ENCODE measurements around the gene TRIM24. TPM values are rescaled to one million over a fixed set of nuclear protein-coding genes. Genes with fewer than 3 reads are reported as not detected.

TRIM24 gene
- total and polyA plus RNA-seq, 4 donors: 3.3 to 13.8 (median 8.3) TPM

GRCh38 chr7:138595454-138595853 lies 135.4 kb downstream of the TRIM24 start:
- H3K27me3 ChIP-seq (ENCODE audit: control insufficient read depth in 1 of 2, insufficient read depth in 2 of 2, low read length in 1 of 2): no peaks in the 10 kb centered on the region
- no peaks in the 10 kb centered on the region for H3K4me1 ChIP-seq (ENCODE audit: control insufficient read depth in 1 of 2, insufficient read depth in 2 of 2, low read length in 2 of 2)
- WGBS, 2 donors: 90 to 92% methylated on average over 2 of the region's 2 CpGs
- H3K27ac ChIP-seq (ENCODE audit: low read depth in 1 of 2, low read length in 2 of 2): no peak overlapping the region
- intact Hi-C loops (cut with DNase I): no loop called here
- no peak overlapping the region for H3K4me3 ChIP-seq (ENCODE audit: low read length in 2 of 2)
- no peak for DNase-seq
- no peaks in the 10 kb centered on the region for H3K9me3 ChIP-seq (ENCODE audit: control insufficient read depth, low read length)
- ATAC-seq (ENCODE audit: low FRiP score): no peak
- no peaks in the 10 kb centered on the region for H3K36me3 ChIP-seq (ENCODE audit: control insufficient read depth in 1 of 2, insufficient read depth in 2 of 2, low read length in 1 of 2)

DNA sequence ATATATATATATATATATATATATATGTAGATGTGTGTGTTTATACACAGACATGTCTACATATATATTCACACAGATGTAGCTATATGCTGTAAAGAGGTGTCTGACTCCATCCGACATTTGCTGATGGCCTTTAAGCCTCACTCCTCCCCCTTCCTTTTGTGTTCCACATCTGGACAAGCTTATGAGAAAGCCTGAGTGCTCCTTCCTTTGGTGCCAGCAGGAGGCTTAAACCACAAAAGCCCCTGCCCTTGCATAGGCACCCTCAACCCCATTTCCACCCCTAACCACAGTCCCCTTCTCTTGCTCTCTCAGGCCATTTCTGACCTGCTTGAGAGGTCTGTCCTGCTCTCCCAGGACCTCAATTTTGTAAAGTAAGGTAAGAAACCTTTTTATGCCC lies 142.4 kb downstream of the TRIM24 start:
- Histone ChIP-seq H3K27ac (ENCODE audit: low read depth in 1 of 2, low read length in 2 of 2) (no peak overlapping the region), H3K4me1 (ENCODE audit: control insufficient read depth in 1 of 2, insufficient read depth in 2 of 2, low read length in 2 of 2) (no peaks in the 10 kb centered on the region), H3K36me3 (ENCODE audit: control insufficient read depth in 1 of 2, insufficient read depth in 2 of 2, low read length in 1 of 2) (no peaks in the 10 kb centered on the region), H3K9me3 (ENCODE audit: control insufficient read depth, low read length) (no peaks in the 10 kb centered on the region), H3K4me3 (ENCODE audit: low read length in 2 of 2) (no peak overlapping the region), H3K27me3 (ENCODE audit: control insufficient read depth in 1 of 2, insufficient read depth in 2 of 2, low read length in 1 of 2) (peaks cover 0 to 2% of the 10 kb centered on the region in 2 donors)
- intact Hi-C loops (cut with DNase I): no loop called here
- ATAC-seq (ENCODE audit: low FRiP score) (no peak), DNase-seq (no peak)
- WGBS, 2 donors: 49 to 61% methylated on average over 1 of the region's 1 CpG

DNA sequence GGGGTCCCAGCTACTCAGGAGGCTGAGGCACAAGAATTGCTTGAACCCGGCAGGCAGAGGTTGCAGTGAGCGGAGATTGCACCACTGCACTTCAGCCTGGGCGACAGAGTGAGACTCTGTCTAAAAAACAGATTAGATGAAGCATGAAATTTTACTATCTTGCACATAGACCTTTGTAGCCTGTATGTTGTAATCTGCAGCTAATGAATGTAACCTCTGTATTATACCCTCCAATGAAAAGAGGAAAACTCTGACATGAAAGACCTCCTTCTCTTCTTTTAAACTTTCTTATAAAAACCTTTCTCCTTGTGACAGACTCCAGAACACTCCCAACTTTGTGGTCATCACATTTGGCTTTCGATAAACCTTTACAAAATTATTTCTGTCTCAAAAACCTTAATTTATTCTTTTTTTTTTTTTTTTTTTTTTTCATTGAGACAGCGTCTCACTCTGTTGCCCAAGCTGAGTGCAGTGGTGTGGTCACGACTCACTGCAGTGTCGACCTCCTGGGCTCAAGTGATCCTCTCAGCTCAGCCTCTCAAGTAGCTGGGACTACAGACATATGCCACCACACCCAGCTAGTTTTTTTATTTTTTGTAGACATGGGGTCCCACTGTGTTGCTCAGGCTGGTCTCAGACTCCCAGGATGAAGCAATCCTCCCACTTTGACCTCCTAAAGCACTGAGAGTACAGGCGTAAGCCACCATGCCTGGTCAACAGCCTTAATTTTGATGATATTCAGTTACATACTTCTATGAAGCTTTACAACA lies 143.7 kb downstream of the TRIM24 start:
- H3K27me3 ChIP-seq (ENCODE audit: control insufficient read depth in 1 of 2, insufficient read depth in 2 of 2, low read length in 1 of 2): peaks cover 0 to 2% of the 10 kb centered on the region in 2 donors
- no peaks in the 10 kb centered on the region for H3K4me1 ChIP-seq (ENCODE audit: control insufficient read depth in 1 of 2, insufficient read depth in 2 of 2, low read length in 2 of 2)
- intact Hi-C loops (cut with DNase I): no loop called here
- no peaks in the 10 kb centered on the region for H3K9me3 ChIP-seq (ENCODE audit: control insufficient read depth, low read length)
- WGBS, 2 donors: 88 to 93% methylated on average over 8 of the region's 8 CpGs
- no peak overlapping the region for H3K4me3 ChIP-seq (ENCODE audit: low read length in 2 of 2)
- H3K36me3 ChIP-seq (ENCODE audit: control insufficient read depth in 1 of 2, insufficient read depth in 2 of 2, low read length in 1 of 2): no peaks in the 10 kb centered on the region
- no peak for ATAC-seq (ENCODE audit: low FRiP score)
- DNase-seq: no peak
- no peak overlapping the region for H3K27ac ChIP-seq (ENCODE audit: low read depth in 1 of 2, low read length in 2 of 2)

GRCh38 chr7:138606236-138606635 lies 146.2 kb downstream of the TRIM24 start:
- H3K27ac ChIP-seq (ENCODE audit: low read depth in 1 of 2, low read length in 2 of 2): no peak overlapping the region
- peaks cover 0 to 2% of the 10 kb centered on the region in 2 donors for H3K27me3 ChIP-seq (ENCODE audit: control insufficient read depth in 1 of 2, insufficient read depth in 2 of 2, low read length in 1 of 2)
- no peaks in the 10 kb centered on the region for H3K4me1 ChIP-seq (ENCODE audit: control insufficient read depth in 1 of 2, insufficient read depth in 2 of 2, low read length in 2 of 2)
- WGBS, 2 donors: 93 to 98% methylated on average over 3 of the region's 3 CpGs
- no peak for DNase-seq
- intact Hi-C loops (cut with DNase I): no loop called here
- no peaks in the 10 kb centered on the region for H3K36me3 ChIP-seq (ENCODE audit: control insufficient read depth in 1 of 2, insufficient read depth in 2 of 2, low read length in 1 of 2)
- ATAC-seq (ENCODE audit: low FRiP score): no peak
- H3K9me3 ChIP-seq (ENCODE audit: control insufficient read depth, low read length): no peaks in the 10 kb centered on the region
- H3K4me3 ChIP-seq (ENCODE audit: low read length in 2 of 2): no peak overlapping the region

GRCh38 chr7:138607216-138608126 lies 147.4 kb downstream of the TRIM24 start:
- Histone ChIP-seq H3K4me1 (ENCODE audit: control insufficient read depth in 1 of 2, insufficient read depth in 2 of 2, low read length in 2 of 2) (no peaks in the 10 kb centered on the region), H3K36me3 (ENCODE audit: control insufficient read depth in 1 of 2, insufficient read depth in 2 of 2, low read length in 1 of 2) (no peaks in the 10 kb centered on the region), H3K27me3 (ENCODE audit: control insufficient read depth in 1 of 2, insufficient read depth in 2 of 2, low read length in 1 of 2) (no peaks in the 10 kb centered on the region), H3K27ac (ENCODE audit: low read depth in 1 of 2, low read length in 2 of 2) (no peak overlapping the region), H3K9me3 (ENCODE audit: control insufficient read depth, low read length) (no peaks in the 10 kb centered on the region), H3K4me3 (ENCODE audit: low read length in 2 of 2) (no peak overlapping the region)
- ATAC-seq (ENCODE audit: low FRiP score) (no peak), DNase-seq (no peak)
- intact Hi-C loops (cut with DNase I): no loop called here
- whole genome bisulfite sequencing, 2 donors: 81 to 87% methylated on average over 11 of the region's 11 CpGs

- WGBS, 2 donors: 25 to 27% methylated on average over 12 of the region's 12 CpGs
- ATAC-seq (ENCODE audit: low FRiP score): no peak
- Histone ChIP-seq H3K27ac (ENCODE audit: low read depth in 1 of 2, low read length in 2 of 2) (no peak overlapping the region), H3K27me3 (ENCODE audit: control insufficient read depth in 1 of 2, insufficient read depth in 2 of 2, low read length in 1 of 2) (no peaks in the 10 kb centered on the region), H3K4me3 (ENCODE audit: low read length in 2 of 2) (no peak overlapping the region), H3K4me1 (ENCODE audit: control insufficient read depth in 1 of 2, insufficient read depth in 2 of 2, low read length in 2 of 2) (no peaks in the 10 kb centered on the region), H3K36me3 (ENCODE audit: control insufficient read depth in 1 of 2, insufficient read depth in 2 of 2, low read length in 1 of 2) (no peaks in the 10 kb centered on the region), H3K9me3 (ENCODE audit: control insufficient read depth, low read length) (no peaks in the 10 kb centered on the region)
- DNase-seq: no peak
- intact Hi-C loops (cut with DNase I): no loop called here
Observed at GRCh38 chr7:138608275-138608674, 148.2 kb downstream of the TRIM24 start.

GRCh38 chr7:138610671-138611170 lies 150.7 kb downstream of the TRIM24 start:
- no peak for DNase-seq
- H3K4me3 ChIP-seq (ENCODE audit: low read length in 2 of 2): no peak overlapping the region
- H3K4me1 ChIP-seq (ENCODE audit: control insufficient read depth in 1 of 2, insufficient read depth in 2 of 2, low read length in 2 of 2): no peaks in the 10 kb centered on the region
- H3K9me3 ChIP-seq (ENCODE audit: control insufficient read depth, low read length): no peaks in the 10 kb centered on the region
- no peaks in the 10 kb centered on the region for H3K36me3 ChIP-seq (ENCODE audit: control insufficient read depth in 1 of 2, insufficient read depth in 2 of 2, low read length in 1 of 2)
- no peak overlapping the region for H3K27ac ChIP-seq (ENCODE audit: low read depth in 1 of 2, low read length in 2 of 2)
- ATAC-seq (ENCODE audit: low FRiP score): no peak
- H3K27me3 ChIP-seq (ENCODE audit: control insufficient read depth in 1 of 2, insufficient read depth in 2 of 2, low read length in 1 of 2): no peaks in the 10 kb centered on the region
- intact Hi-C loops (cut with DNase I): no loop called here
- WGBS, 2 donors: 91 to 92% methylated on average over 7 of the region's 7 CpGs

GRCh38 chr7:138613630-138614029 lies 153.6 kb downstream of the TRIM24 start:
- ATAC-seq (ENCODE audit: low FRiP score) (no peak), DNase-seq (no peak)
- no peaks in the 10 kb centered on the region for H3K4me1 ChIP-seq (ENCODE audit: control insufficient read depth in 1 of 2, insufficient read depth in 2 of 2, low read length in 2 of 2)
- H3K9me3 ChIP-seq (ENCODE audit: control insufficient read depth, low read length): no peaks in the 10 kb centered on the region
- no peaks in the 10 kb centered on the region for H3K27me3 ChIP-seq (ENCODE audit: control insufficient read depth in 1 of 2, insufficient read depth in 2 of 2, low read length in 1 of 2)
- no peak overlapping the region for H3K4me3 ChIP-seq (ENCODE audit: low read length in 2 of 2)
- intact Hi-C loops (cut with DNase I): no loop called here
- no peak overlapping the region for H3K27ac ChIP-seq (ENCODE audit: low read depth in 1 of 2, low read length in 2 of 2)
- 65 to 70% methylated on average over 2 of the region's 2 CpGs for WGBS, 2 donors
- no peaks in the 10 kb centered on the region for H3K36me3 ChIP-seq (ENCODE audit: control insufficient read depth in 1 of 2, insufficient read depth in 2 of 2, low read length in 1 of 2)
